Right lobe of liver (tissue), 4 donors: Measurements from ENCODE around the gene AKAIN1.

Experiments used
- CTCF ChIP-seq, 4 donors: fragments of 200-600 bp in 3 of 4; fragments of 450-650 bp in 1 of 4; IDR thresholded peaks; one replicate each; pipeline versions ENCODE4 v1.5.1 to v1.8.0; 2016 to 2022; ENCODE audit warnings: antibody characterized with exemption in 4 of 4, mild to moderate bottlenecking in 2 of 4
- POLR2A ChIP-seq: fragments of 450-650 bp; IDR thresholded peaks from one replicate; pipeline ENCODE4 v1.6.1; 2017; ENCODE audit warnings: antibody characterized with exemption, mild to moderate bottlenecking
- donor health status: DM: no; HTN: no; CAD: no.
- donor health status: DM: no; HTN: no; CAD: no.
- donor health status: DM: no; HTN: yes; CAD: no.

GRCh38 chr18:5237083-5237722, 40.1 kb upstream of the AKAIN1 start:
- TF ChIP-seq CTCF (IDR thresholded peaks at IDR 0.05) (no peak), POLR2A (no peak)
